Neural crest cell (in vitro differentiated cells): Measurements from ENCODE around the gene ITIH5. TPM values are rescaled to one million over a fixed set of nuclear protein-coding genes. Genes with fewer than 3 reads are reported as not detected.

ENCODE experiments used
- DNase-seq: peaks from one replicate; pipeline ENCODE4 v3.0.0; 2021; ENCODE audit warnings: low read depth, mixed read lengths, low spot score
- H3K27ac Mint-ChIP-seq: one replicate; pipeline ENCODE4 v1.8.0; 2021; ENCODE audit warnings: mild to moderate bottlenecking, mixed read lengths; ENCODE audit not compliant: unreplicated experiment
- H3K27me3 Mint-ChIP-seq: 2 replicates; pipeline ENCODE4 v1.8.0; 2021; ENCODE audit warnings: low read depth, mild to moderate bottlenecking, mixed read lengths
- H3K36me3 Mint-ChIP-seq: 2 replicates; pipeline ENCODE4 v1.8.0; 2021; ENCODE audit warnings: low read depth, mild to moderate bottlenecking, mixed read lengths
- H3K4me1 Mint-ChIP-seq: 2 replicates; pipeline ENCODE4 v1.8.0; 2021; ENCODE audit warnings: mixed read lengths
- H3K4me3 Mint-ChIP-seq: one replicate; pipeline ENCODE4 v1.8.0; 2021; ENCODE audit warnings: mild to moderate bottlenecking, mixed read lengths
- H3K9me3 Mint-ChIP-seq: 2 replicates; pipeline ENCODE4 v1.8.0; 2021; ENCODE audit warnings: mixed read lengths
- total RNA-seq: library from RNA; stranded (reverse); gene quantifications from 2 replicates; pipeline ENCODE4 v1.2.1, GENCODE V29; 2021
- TF ChIP-seq, protein P1 (sequence below): fragments of 200-600 bp; sonication (generic); conservative IDR thresholded peaks from 2 replicates; pipeline ENCODE4 v1.5.0; 2021; ENCODE audit warnings: antibody characterized with exemption, mild to moderate bottlenecking

Gene ITIH5
- total RNA-seq, 1 donor from 2014 or later, result not detected

DNA sequence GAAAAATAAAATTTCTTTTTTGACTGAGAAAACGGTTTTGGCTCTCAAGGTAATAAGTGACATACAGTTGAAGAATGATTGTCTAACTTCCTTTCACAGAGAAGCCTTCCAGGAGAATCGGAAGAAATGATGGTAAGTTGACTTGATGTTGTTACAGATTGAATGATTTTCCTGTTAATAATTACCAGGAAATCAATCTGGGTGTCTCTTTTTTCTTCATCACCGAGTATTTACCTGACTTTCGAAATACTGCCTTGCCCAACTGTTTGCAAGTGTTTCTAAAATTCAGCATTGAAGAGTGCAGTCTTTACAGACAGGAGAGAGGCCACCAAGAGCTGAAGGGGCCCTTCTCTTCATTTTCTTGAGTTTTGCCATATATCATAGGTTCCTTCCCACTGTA, 40.3 kb upstream of the ITIH5 start:
- no peak overlapping the region for H3K4me3 Mint-ChIP-seq
- H3K36me3 Mint-ChIP-seq, result no peaks in the 10 kb centered on the region
- no peak for DNase-seq
- H3K27me3 Mint-ChIP-seq, result peaks cover 24% of the 10 kb centered on the region
- TF ChIP-seq, protein P1, sequence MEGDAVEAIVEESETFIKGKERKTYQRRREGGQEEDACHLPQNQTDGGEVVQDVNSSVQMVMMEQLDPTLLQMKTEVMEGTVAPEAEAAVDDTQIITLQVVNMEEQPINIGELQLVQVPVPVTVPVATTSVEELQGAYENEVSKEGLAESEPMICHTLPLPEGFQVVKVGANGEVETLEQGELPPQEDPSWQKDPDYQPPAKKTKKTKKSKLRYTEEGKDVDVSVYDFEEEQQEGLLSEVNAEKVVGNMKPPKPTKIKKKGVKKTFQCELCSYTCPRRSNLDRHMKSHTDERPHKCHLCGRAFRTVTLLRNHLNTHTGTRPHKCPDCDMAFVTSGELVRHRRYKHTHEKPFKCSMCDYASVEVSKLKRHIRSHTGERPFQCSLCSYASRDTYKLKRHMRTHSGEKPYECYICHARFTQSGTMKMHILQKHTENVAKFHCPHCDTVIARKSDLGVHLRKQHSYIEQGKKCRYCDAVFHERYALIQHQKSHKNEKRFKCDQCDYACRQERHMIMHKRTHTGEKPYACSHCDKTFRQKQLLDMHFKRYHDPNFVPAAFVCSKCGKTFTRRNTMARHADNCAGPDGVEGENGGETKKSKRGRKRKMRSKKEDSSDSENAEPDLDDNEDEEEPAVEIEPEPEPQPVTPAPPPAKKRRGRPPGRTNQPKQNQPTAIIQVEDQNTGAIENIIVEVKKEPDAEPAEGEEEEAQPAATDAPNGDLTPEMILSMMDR, result no peak
- H3K4me1 Mint-ChIP-seq, result no peaks in the 10 kb centered on the region
- no peak overlapping the region for H3K27ac Mint-ChIP-seq
- H3K9me3 Mint-ChIP-seq, result peaks cover 5% of the 10 kb centered on the region

DNA sequence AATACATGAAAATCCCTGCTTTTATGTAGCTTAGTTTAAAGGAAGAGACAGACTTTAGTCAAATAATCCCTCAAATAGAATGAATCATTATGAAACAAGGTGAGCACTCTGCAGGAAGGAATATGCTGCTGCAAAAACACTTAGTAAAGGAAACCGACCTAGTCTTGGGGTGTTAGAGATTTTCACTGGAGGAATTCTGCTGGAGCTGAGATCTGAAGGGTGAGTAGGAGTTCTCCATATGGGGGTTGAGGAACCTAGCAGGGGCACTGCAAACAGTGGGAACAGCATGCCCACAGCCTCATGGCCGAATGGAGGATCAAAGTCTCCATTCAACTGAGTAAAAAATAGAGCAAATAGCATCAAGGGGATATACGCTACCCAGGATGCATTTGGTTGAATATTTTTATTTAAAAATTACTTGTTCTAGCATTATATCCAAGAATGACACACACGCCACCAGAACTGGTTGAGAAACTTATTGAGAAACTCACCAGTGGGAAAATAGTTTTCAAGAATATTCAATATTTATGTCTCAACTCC, 39.8 kb upstream of the ITIH5 start:
- peaks cover 24% of the 10 kb centered on the region for H3K27me3 Mint-ChIP-seq
- H3K4me3 Mint-ChIP-seq, result no peak overlapping the region
- DNase-seq, result no peak
- H3K27ac Mint-ChIP-seq, result no peak overlapping the region
- no peaks in the 10 kb centered on the region for H3K4me1 Mint-ChIP-seq
- H3K36me3 Mint-ChIP-seq, result no peaks in the 10 kb centered on the region
- H3K9me3 Mint-ChIP-seq, result peaks cover 5% of the 10 kb centered on the region
- TF ChIP-seq, protein P1, result no peak

DNA sequence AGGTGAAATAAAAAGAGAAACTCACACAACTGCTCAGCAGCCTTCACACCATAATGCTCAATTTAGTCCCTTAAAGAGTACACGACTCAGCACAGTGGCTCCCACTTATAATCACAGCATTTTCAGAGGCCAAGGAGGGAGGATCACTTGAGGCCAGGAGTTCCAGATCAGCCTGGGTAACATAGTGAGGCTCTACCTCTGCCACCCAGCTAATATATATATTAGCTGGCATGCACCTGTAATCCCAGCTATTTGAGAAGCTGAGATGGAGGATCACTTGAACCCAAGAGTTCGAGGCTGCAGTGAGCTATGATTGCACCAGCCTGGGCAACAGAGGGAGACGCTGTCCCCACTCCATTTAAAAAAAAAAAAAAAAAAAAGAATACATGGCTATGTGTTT, 38.6 kb upstream of the ITIH5 start:
- no peaks in the 10 kb centered on the region for H3K36me3 Mint-ChIP-seq

DNA sequence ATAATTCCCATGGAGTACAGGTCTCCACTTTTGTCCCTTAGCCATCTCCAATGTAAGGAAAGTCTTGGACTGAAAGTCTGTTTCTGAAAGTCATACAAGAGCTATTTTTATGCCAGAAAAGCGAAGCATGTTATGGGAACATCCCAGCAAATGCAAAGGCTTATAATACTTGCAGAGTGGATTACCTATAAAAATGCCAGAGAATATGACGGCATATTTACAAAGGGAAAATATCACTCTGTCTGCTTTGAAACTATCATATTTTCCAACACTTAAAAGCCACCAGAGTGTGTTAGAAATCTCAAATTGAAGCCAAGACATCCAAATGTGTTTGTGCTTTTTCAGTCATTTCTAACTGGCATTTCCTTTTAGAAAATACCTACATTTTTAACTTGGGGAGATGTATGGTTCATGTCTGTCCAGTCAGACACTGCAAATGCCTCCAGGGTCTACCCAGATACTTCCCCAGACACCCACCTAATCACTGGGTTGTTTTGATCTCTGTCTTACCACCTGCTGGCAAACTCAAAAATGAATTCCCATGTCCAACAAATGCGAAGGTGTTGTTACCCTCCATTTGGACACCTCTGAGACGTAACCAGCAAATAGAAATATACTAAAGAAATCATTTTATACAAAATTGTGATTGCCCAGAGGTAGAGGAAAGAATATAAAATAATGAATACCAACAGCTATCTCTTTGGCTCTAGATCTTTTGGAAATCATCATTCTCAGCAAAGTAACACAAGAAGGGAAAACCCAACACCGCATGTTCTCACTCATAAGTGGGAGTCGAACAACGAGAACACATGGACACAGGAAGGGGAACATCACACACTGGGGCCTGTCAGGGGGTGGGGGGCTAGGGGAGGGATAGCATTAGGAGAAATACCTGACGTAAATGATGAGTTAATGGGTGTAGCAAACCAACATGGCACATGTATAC, 37.6 kb upstream of the ITIH5 start:
- H3K27me3 Mint-ChIP-seq, result peaks cover 27% of the 10 kb centered on the region
- no peaks in the 10 kb centered on the region for H3K4me1 Mint-ChIP-seq
- no peaks in the 10 kb centered on the region for H3K36me3 Mint-ChIP-seq
- TF ChIP-seq, protein P1, result no peak
- DNase-seq, result no peak
- H3K9me3 Mint-ChIP-seq, result no peaks in the 10 kb centered on the region
- H3K27ac Mint-ChIP-seq, result no peak overlapping the region
- H3K4me3 Mint-ChIP-seq, result no peak overlapping the region

More for the DNA sequence above, 38.6 kb upstream of the ITIH5 start:
- no peak overlapping the region for H3K4me3 Mint-ChIP-seq
- H3K27ac Mint-ChIP-seq, result no peak overlapping the region
- H3K9me3 Mint-ChIP-seq, result no peaks in the 10 kb centered on the region
- TF ChIP-seq, protein P1, result no peak
- no peak for DNase-seq
- peaks cover 27% of the 10 kb centered on the region for H3K27me3 Mint-ChIP-seq
- no peaks in the 10 kb centered on the region for H3K4me1 Mint-ChIP-seq

DNA sequence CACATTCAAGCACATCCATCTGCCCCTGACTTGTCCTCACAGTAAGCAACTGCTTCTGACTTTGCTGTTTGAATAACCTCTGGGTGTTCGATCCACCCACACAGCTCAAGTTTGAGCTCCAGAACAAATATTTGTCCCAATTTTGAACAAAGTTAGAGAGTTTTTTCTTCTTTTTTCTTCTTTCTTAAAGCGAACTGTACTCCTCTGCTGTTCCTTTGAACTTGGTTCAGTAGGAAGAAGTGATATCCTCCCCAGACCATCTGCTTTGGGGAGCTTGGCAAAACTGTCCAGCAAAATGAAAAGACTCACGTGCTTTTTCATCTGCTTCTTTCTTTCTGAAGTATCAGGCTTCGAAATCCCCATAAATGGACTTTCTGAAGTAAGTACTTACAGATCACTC, 36.4 kb upstream of the ITIH5 start, which contains the start of gene ITIH2:
Gene ITIH2 (plus strand): TSS at position 177 of the 400 bp plus-strand sequence. CDS start 119 bp downstream, at position 296.
- TF ChIP-seq, protein P1, result no peak
- no peaks in the 10 kb centered on the region for H3K4me1 Mint-ChIP-seq
- no peak within 1 kb of the TSS for H3K4me3 Mint-ChIP-seq
- DNase-seq, result no peak
- no peaks in the 10 kb centered on the region for H3K36me3 Mint-ChIP-seq
- no peak within 1 kb of the TSS for H3K27ac Mint-ChIP-seq
- peaks cover 27% of the 10 kb centered on the region for H3K27me3 Mint-ChIP-seq
- no peaks in the 10 kb centered on the region for H3K9me3 Mint-ChIP-seq
